H1 (cell line): ENCODE results near the gene KIAA1671. TPM values are rescaled to one million over a fixed set of nuclear protein-coding genes. Genes with fewer than 3 reads are reported as not detected.

Experiments used
- CTCF ChIA-PET: fragments of 300-600 bp; sonication (Branson Sonifier 250); formaldehyde crosslinking; loops from one replicate; lab custom pipeline; 2021; ENCODE audit not compliant: partially characterized antibody; lab: Charles Lee
- POLR2A ChIA-PET: fragments of 300-600 bp; sonication (Branson Sonifier 250); formaldehyde crosslinking; loops from one replicate; lab custom pipeline; 2021; ENCODE audit warnings: inconsistent platforms; ENCODE audit not compliant: partially characterized antibody; lab: Charles Lee
- DNase-seq, 2 experiments: peaks; one replicate each; pipeline versions ENCODE4 v3.0.0 to v3.0.0-alpha.2; 2010 to 2022; ENCODE audit warnings: low spot score in 2 of 2, low read depth in 1 of 2, mixed read lengths in 1 of 2
- FAIRE-seq: peaks from 2 replicates; lab custom pipeline; 2011; peaks lifted over from hg19 to GRCh38; lab: Jason Lieb, UNC
- H2AFZ ChIP-seq: 2 replicates; pipeline ENCODE4 v1.8.1; 2012; ENCODE audit warnings: low read length, inconsistent platforms
- H2AK5ac ChIP-seq: 2 replicates; pipeline ENCODE4 v1.6.1; 2013; ENCODE audit warnings: low read depth, low read length
- H2BK120ac ChIP-seq: replicated peaks from 2 replicates; pipeline ENCODE3; 2013; ENCODE audit warnings: low read depth, low read length, inconsistent platforms
- H2BK12ac ChIP-seq: 2 replicates; pipeline ENCODE4 v1.6.1; 2013; ENCODE audit warnings: low read depth, low read length
- H2BK15ac ChIP-seq: 2 replicates; pipeline ENCODE4 v1.6.1; 2013; ENCODE audit warnings: low read length
- H2BK20ac ChIP-seq: 2 replicates; pipeline ENCODE4 v1.6.1; 2013; ENCODE audit warnings: low read length
- H2BK5ac ChIP-seq: 2 replicates; pipeline ENCODE4 v1.6.1; 2013; ENCODE audit warnings: low read depth, low read length
- H3K14ac ChIP-seq: 2 replicates; pipeline ENCODE4 v1.6.1; 2013; ENCODE audit warnings: inconsistent platforms; ENCODE audit not compliant: insufficient read length
- H3K18ac ChIP-seq: 2 replicates; pipeline ENCODE4 v1.6.1; 2013; ENCODE audit warnings: low read length; ENCODE audit errors: extremely low read depth
- H3K23ac ChIP-seq: 2 replicates; pipeline ENCODE4 v1.6.1; 2013; ENCODE audit warnings: inconsistent platforms; ENCODE audit not compliant: insufficient read length
- H3K23me2 ChIP-seq: 2 replicates; pipeline ENCODE4 v1.6.1; 2013; ENCODE audit warnings: low read depth, low read length
- H3K27ac ChIP-seq: 2 replicates; pipeline ENCODE4 v1.6.1; 2011; ENCODE audit warnings: low read depth, low read length, inconsistent platforms
- H3K27me3 ChIP-seq, 4 experiments: replicated peaks in 1 of 4; 1 replicate in 1 of 4; 2 replicates in 3 of 4; pipeline versions ENCODE4 v1.6.1 to v1.8.1; 2011 to 2013; ENCODE audit warnings: low read length in 3 of 4, mild to moderate bottlenecking in 3 of 4, inconsistent platforms in 2 of 4, mixed read lengths in 2 of 4, moderate library complexity in 1 of 4; ENCODE audit not compliant: control insufficient read depth in 3 of 4, insufficient read depth in 3 of 4; ENCODE audit errors: extremely low read depth in 1 of 4
- H3K36me3 ChIP-seq, 4 experiments: 2 replicates each; pipeline versions ENCODE4 v1.6.1 to v1.8.1; 2011 to 2013; ENCODE audit warnings: mild to moderate bottlenecking in 4 of 4, low read length in 3 of 4, moderate library complexity in 2 of 4, control low read depth in 1 of 4, inconsistent platforms in 1 of 4; ENCODE audit not compliant: insufficient read depth in 4 of 4, control insufficient read depth in 2 of 4
- H3K4ac ChIP-seq: replicated peaks from 2 replicates; pipeline ENCODE3; 2013; ENCODE audit warnings: low read length, low read depth, mixed read lengths, inconsistent platforms; ENCODE audit not compliant: insufficient read length
- H3K4me1 ChIP-seq, 4 experiments: replicated peaks in 1 of 4; 1 replicate in 1 of 4; 2 replicates in 3 of 4; pipeline versions ENCODE4 v1.6.1 to v1.8.1; 2011 to 2013; ENCODE audit warnings: low read length in 3 of 4, inconsistent platforms in 2 of 4, mixed read lengths in 1 of 4; ENCODE audit not compliant: insufficient read depth in 4 of 4, control insufficient read depth in 3 of 4
- H3K4me2 ChIP-seq, 2 experiments: 2 replicates each; pipeline versions ENCODE4 v1.6.1 to v1.8.1; 2011 to 2013; ENCODE audit warnings: low read depth in 2 of 2, low read length in 2 of 2, control low read depth in 1 of 2, inconsistent platforms in 1 of 2, mild to moderate bottlenecking in 1 of 2; ENCODE audit not compliant: insufficient read depth in 1 of 2
- H3K4me3 ChIP-seq, 4 experiments: fragments of 200-600, 300-600 bp in 1 of 4; sonication (generic), shearing (Covaris generic), sonication (Bioruptor Twin) in 1 of 4; 2 replicates each; pipeline versions ENCODE4 v1.5.1 to v1.8.1; 2011 to 2016; ENCODE audit warnings: low read length in 4 of 4, low read depth in 3 of 4, control low read depth in 2 of 4, inconsistent platforms in 2 of 4, mild to moderate bottlenecking in 2 of 4, mixed read lengths in 1 of 4, moderate library complexity in 1 of 4; ENCODE audit not compliant: insufficient read depth in 2 of 4; ENCODE audit errors: extremely low read depth in 1 of 4
- H3K56ac ChIP-seq: replicated peaks from 2 replicates; pipeline ENCODE3; 2013; ENCODE audit warnings: low read depth, mild to moderate bottlenecking, mixed read lengths, low read length, inconsistent platforms; ENCODE audit not compliant: insufficient read length
- H3K79me1 ChIP-seq: 2 replicates; pipeline ENCODE4 v1.6.1; 2013; ENCODE audit warnings: low read depth, low read length, control low read depth
- H3K79me2 ChIP-seq, 2 experiments: 2 replicates each; pipeline versions ENCODE4 v1.6.1 to v1.8.1; 2012 to 2013; ENCODE audit warnings: low read length in 2 of 2, mild to moderate bottlenecking in 2 of 2, inconsistent platforms in 1 of 2; ENCODE audit not compliant: insufficient read depth in 2 of 2, control insufficient read depth in 1 of 2
- H3K9ac ChIP-seq, 4 experiments: replicated peaks in 1 of 4; 1 replicate in 1 of 4; 2 replicates in 3 of 4; pipeline versions ENCODE4 v1.6.1 to v1.8.1; 2011 to 2013; ENCODE audit warnings: low read depth in 3 of 4, low read length in 3 of 4, control low read depth in 2 of 4, mild to moderate bottlenecking in 2 of 4, moderate library complexity in 2 of 4, inconsistent platforms in 1 of 4; ENCODE audit errors: extremely low read depth in 1 of 4
- H3K9me3 ChIP-seq, 2 experiments: 2 replicates each; pipeline versions ENCODE4 v1.6.1 to v1.8.1; 2012 to 2013; ENCODE audit warnings: mild to moderate bottlenecking in 2 of 2, moderate library complexity in 2 of 2, control low read depth in 1 of 2, inconsistent platforms in 1 of 2, low read depth in 1 of 2, low read length in 1 of 2, mixed read lengths in 1 of 2; ENCODE audit not compliant: insufficient read depth in 2 of 2
- H4K20me1 ChIP-seq, 2 experiments: replicated peaks in 1 of 2; 2 replicates each; pipeline versions ENCODE3 to v1.8.1; 2011 to 2013; ENCODE audit warnings: inconsistent platforms in 2 of 2, low read length in 2 of 2, mild to moderate bottlenecking in 1 of 2; ENCODE audit not compliant: insufficient read depth in 2 of 2, control insufficient read depth in 1 of 2
- H4K5ac ChIP-seq: 2 replicates; pipeline ENCODE4 v1.6.1; 2013; ENCODE audit warnings: low read length, low read depth, mixed read lengths, inconsistent platforms; ENCODE audit not compliant: insufficient read length
- H4K8ac ChIP-seq: 2 replicates; pipeline ENCODE4 v1.8.0; 2013; ENCODE audit warnings: mild to moderate bottlenecking, moderate library complexity, low read length, inconsistent platforms; ENCODE audit not compliant: insufficient read depth; ENCODE audit errors: extremely low read depth
- H4K91ac ChIP-seq: replicated peaks from 2 replicates; pipeline ENCODE3; 2013; ENCODE audit warnings: low read length, mixed read lengths, inconsistent platforms; ENCODE audit not compliant: insufficient read length
- CEBPB ChIP-seq: IDR thresholded peaks from 2 replicates; pipeline ENCODE4 v1.6.1; 2012; ENCODE audit warnings: low read depth, low read length
- E2F6 ChIP-seq: IDR thresholded peaks from 2 replicates; pipeline ENCODE4 v1.6.1; 2012; ENCODE audit warnings: inconsistent platforms
- EGR1 ChIP-seq: IDR thresholded peaks from 2 replicates; pipeline ENCODE4 v1.6.1; 2011; ENCODE audit warnings: low read depth, low read length, borderline replicate concordance
- FOSL1 ChIP-seq: IDR thresholded peaks from 2 replicates; pipeline ENCODE4 v1.6.1; 2011; ENCODE audit warnings: mild to moderate bottlenecking, low read depth, low read length, moderate library complexity; ENCODE audit not compliant: insufficient read depth
- GTF2F1 ChIP-seq: IDR thresholded peaks from 2 replicates; pipeline ENCODE4 v1.6.1; 2012; ENCODE audit warnings: low read depth, low read length, improper control_type of control experiment, borderline replicate concordance
- HDAC2 ChIP-seq, 2 experiments: fragments of 300-600 bp in 1 of 2; sonication (generic) in 1 of 2; IDR thresholded peaks; 2 replicates each; pipeline ENCODE4 v1.6.1; 2011 to 2012; ENCODE audit warnings: low read depth in 2 of 2, low read length in 2 of 2, mild to moderate bottlenecking in 2 of 2, moderate library complexity in 2 of 2, borderline replicate concordance in 1 of 2, inconsistent platforms in 1 of 2
- MAFK ChIP-seq: IDR thresholded peaks from 2 replicates; pipeline ENCODE4 v1.6.1; 2012; ENCODE audit warnings: low read depth, mild to moderate bottlenecking, improper control_type of control experiment, low read length
- POLR2AphosphoS5 ChIP-seq: IDR thresholded peaks from 2 replicates; pipeline ENCODE4 v1.6.1; 2011; ENCODE audit warnings: low read depth, low read length
- SIX5 ChIP-seq: IDR thresholded peaks from 2 replicates; pipeline ENCODE4 v1.6.1; 2011; ENCODE audit warnings: mild to moderate bottlenecking, low read depth, low read length
- SP4 ChIP-seq: IDR thresholded peaks from 2 replicates; pipeline ENCODE4 v1.6.1; 2012; ENCODE audit warnings: low read length, inconsistent platforms
- YY1 ChIP-seq: IDR thresholded peaks from 2 replicates; pipeline ENCODE4 v1.6.1; 2011; ENCODE audit warnings: low read depth, mild to moderate bottlenecking, low read length
- WGBS, 2 experiments: shearing (Covaris generic) in 1 of 2; methylation state at CpG; one replicate each; pipeline versions ENCODE4 v1.1.6 to v1.1.7; 2013 to 2015; ENCODE audit warnings: low lambda C conversion rate in 2 of 2, mixed read lengths in 2 of 2, inconsistent platforms in 1 of 2, low coverage in 1 of 2, missing lambda C conversion rate in 1 of 2; ENCODE audit not compliant: insufficient replicate concordance in 2 of 2, insufficient coverage in 1 of 2, insufficient read length in 1 of 2; ENCODE audit errors: extremely low coverage in 1 of 2, missing lambda C conversion rate in 1 of 2; 5-methylcytosine and 5-hydroxymethylcytosine counted together
- polyA plus RNA-seq, 7 experiments: library from polyadenylated mRNA; depleted of rRNA in 3 of 7; stranded (reverse) in 5 of 7; unstranded in 2 of 7; fragments of >200 nt in 5 of 7; fragments of 200-250 nt in 2 of 7; gene quantifications; 1 replicate in 5 of 7; 2 replicates in 1 of 7; 4 replicates in 1 of 7; pipeline versions ENCODE4 v1.2.1 to v1.2.3, GENCODE V29; 2011 to 2013; ENCODE audit warnings: missing spikeins in 2 of 7, mixed read lengths in 2 of 7
- total RNA-seq: library from RNA; stranded (reverse); fragmentation: NEBNext Ultra II Directional; extraction: Animal tissue kit (Norgen Biotek cat#: 25700); gene quantifications from 2 replicates; pipeline ENCODE4 v1.2.1, GENCODE V29; 2021

The KIAA1671 gene
- total and polyA plus RNA-seq, 2 of the 8 experiments (the other 6 are each of a cell fraction or from before 2014, with no cell fraction given) = 6.4 to 23.9 TPM

- no peak for FAIRE-seq
- H4K91ac ChIP-seq = peak overlapping the region; percentile 20
- H3K27me3 ChIP-seq = peaks cover 0 to 3% (median 1%) of the 10 kb centered on the region in 4 experiments; a peak in 2 of 7 replicates
- peak overlapping the region; percentile 76; the same call in 1 of the 2 replicates for H4K8ac ChIP-seq
- peak overlapping the region; percentile 70 to 83 (median 77) for H3K4me3 ChIP-seq
- H2BK20ac ChIP-seq = no peak overlapping the region
- H3K36me3 ChIP-seq = no peaks in the 10 kb centered on the region
- POLR2A ChIA-PET = interaction anchor here (0.8 to 2.1 kb wide), 9 partner anchors 8 to 77 kb away, joined by 3 to 14 read pairs (median 4); no protein-coding TSS in a partner anchor
- H3K79me2 ChIP-seq = peaks cover 0 to 31% of the 10 kb centered on the region in 2 experiments; a peak in 2 of 4 replicates
- peak overlapping the region; percentile 83 to 98 for H3K4me2 ChIP-seq
- no peak overlapping the region; the same call in 1 of the 2 replicates for H2AFZ ChIP-seq
- no peaks in the 10 kb centered on the region for H3K9me3 ChIP-seq
- peak in 1 of 2 experiments; percentile 57 for DNase-seq
- peak overlapping the region; percentile 62; the same call in 1 of the 2 replicates for H3K18ac ChIP-seq
- no peak overlapping the region for H3K14ac ChIP-seq
- no peak overlapping the region for H2AK5ac ChIP-seq
- no peak overlapping the region for H3K23ac ChIP-seq
- peaks cover 13% of the 10 kb centered on the region for H3K79me1 ChIP-seq
- peaks cover 13% of the 10 kb centered on the region for H3K23me2 ChIP-seq
- H3K4me1 ChIP-seq = peaks cover 0 to 11% (median 6%) of the 10 kb centered on the region in 4 experiments; a peak in 6 of 7 replicates
- peak overlapping the region; percentile 91 for H2BK5ac ChIP-seq
- no peak overlapping the region for H2BK12ac ChIP-seq
- peak overlapping the region; percentile 61; the same call in 1 of the 2 replicates for H2BK15ac ChIP-seq
- H2BK120ac ChIP-seq = no peak overlapping the region
- H3K56ac ChIP-seq = peak overlapping the region; percentile 8
- no peak overlapping the region for H4K5ac ChIP-seq
- CTCF ChIA-PET = interaction anchor here (1.0 to 15.1 kb wide), 4 partner anchors 16 to 99 kb away, joined by 3 to 221 read pairs (median 93); no protein-coding TSS in a partner anchor
- H3K9ac ChIP-seq = peak overlapping the region; percentile 84 to 93 (median 87)
- WGBS, 2 experiments = 7% methylated on average over 29 of the region's 47 CpGs; no CpG with 5 or more reads in 1 of the 2 experiments
- peaks cover 0 to 3% of the 10 kb centered on the region in 2 experiments for H4K20me1 ChIP-seq
- peak overlapping the region; percentile 58; the same call in 1 of the 2 replicates for H3K27ac ChIP-seq
- peak overlapping the region; percentile 44 for H3K4ac ChIP-seq
- TF ChIP-seq POLR2AphosphoS5 (no peak), SIX5 (no peak), CEBPB (no peak), SP4 (no peak), YY1 (no peak; the same call in 1 of the 2 replicates), E2F6 (peak; percentile 33; the same call in 1 of the 2 replicates), FOSL1 (no peak), MAFK (no peak), GTF2F1 (no peak), HDAC2 (IDR thresholded peaks at IDR 0.05; ENCODE audit: borderline replicate concordance in 1 of 2, low read depth in 2 of 2, low read length in 2 of 2) (no peak), EGR1 (no peak)
Measured at GRCh38 chr22:24953384-24954113, 1.0 kb downstream of the KIAA1671 start.
